Glutamatergic neuron (in vitro differentiated cells): ENCODE results near the gene SPTLC2. TPM values are rescaled to one million over a fixed set of nuclear protein-coding genes. Genes with fewer than 3 reads are reported as not detected.

Source experiments
- DNase-seq: peaks from one replicate; pipeline ENCODE4 v3.0.0; 2022
- H3K27ac Mint-ChIP-seq: one replicate; pipeline ENCODE4 v1.8.0; 2020; ENCODE audit warnings: mild to moderate bottlenecking, mixed read lengths, inconsistent platforms; ENCODE audit not compliant: unreplicated experiment
- H3K27me3 Mint-ChIP-seq: one replicate; pipeline ENCODE4 v1.8.0; 2020; ENCODE audit warnings: mild to moderate bottlenecking, moderate library complexity, mixed read lengths, inconsistent platforms; ENCODE audit not compliant: unreplicated experiment
- H3K36me3 Mint-ChIP-seq: one replicate; pipeline ENCODE4 v1.8.0; 2020; ENCODE audit warnings: mild to moderate bottlenecking, mixed read lengths, inconsistent platforms; ENCODE audit not compliant: unreplicated experiment
- H3K4me1 Mint-ChIP-seq: one replicate; pipeline ENCODE4 v1.8.0; 2020; ENCODE audit warnings: mild to moderate bottlenecking, low read depth, mixed read lengths, inconsistent platforms; ENCODE audit not compliant: unreplicated experiment
- H3K4me3 Mint-ChIP-seq: one replicate; pipeline ENCODE4 v1.8.0; 2020; ENCODE audit warnings: mild to moderate bottlenecking, mixed read lengths, inconsistent platforms; ENCODE audit not compliant: unreplicated experiment
- H3K9me3 Mint-ChIP-seq: one replicate; pipeline ENCODE4 v1.8.0; 2020; ENCODE audit warnings: mild to moderate bottlenecking, moderate library complexity, mixed read lengths, inconsistent platforms; ENCODE audit not compliant: unreplicated experiment
- CTCF ChIP-seq: fragments of 200-600 bp; sonication (generic); IDR thresholded peaks from one replicate; pipeline ENCODE4 v1.5.0; 2021; ENCODE audit not compliant: partially characterized antibody, unreplicated experiment
- total RNA-seq: library from RNA; stranded (reverse); fragmentation: NEBNext Ultra II Directional; extraction: Animal tissue kit (Norgen Biotek cat#: 25700); gene quantifications from one replicate; pipeline ENCODE4 v1.2.1, GENCODE V29; 2021; ENCODE audit not compliant: unreplicated experiment

SPTLC2 gene
- total RNA-seq, 1 donor from 2014 or later: 33.9 TPM

- Mint-ChIP-seq H3K27me3 (peaks cover 4% of the 10 kb centered on the region), H3K36me3 (no peaks in the 10 kb centered on the region), H3K27ac (no peak overlapping the region), H3K9me3 (peaks cover 1% of the 10 kb centered on the region), H3K4me3 (no peak overlapping the region), H3K4me1 (peaks cover 9% of the 10 kb centered on the region)
- DNase-seq: no peak
- TF ChIP-seq CTCF: no peak
These were observed 138.4 kb downstream of the SPTLC2 start for GRCh38 chr14:77478029-77478428.

GRCh38 chr14:77475432-77476115 lies 140.9 kb downstream of the SPTLC2 start:
- Mint-ChIP-seq H3K27ac (no peak overlapping the region), H3K27me3 (peaks cover 5% of the 10 kb centered on the region), H3K4me3 (no peak overlapping the region), H3K36me3 (no peaks in the 10 kb centered on the region), H3K4me1 (peaks cover 9% of the 10 kb centered on the region), H3K9me3 (peaks cover 1% of the 10 kb centered on the region)
- DNase-seq: no peak
- no peak for TF ChIP-seq CTCF

GRCh38 chr14:77474479-77475177 lies 141.8 kb downstream of the SPTLC2 start:
- no peak for TF ChIP-seq CTCF
- Mint-ChIP-seq H3K36me3 (no peaks in the 10 kb centered on the region), H3K4me3 (no peak overlapping the region), H3K4me1 (peaks cover 9% of the 10 kb centered on the region), H3K9me3 (peaks cover 1% of the 10 kb centered on the region), H3K27ac (no peak overlapping the region), H3K27me3 (peaks cover 5% of the 10 kb centered on the region)
- DNase-seq: no peak

- Mint-ChIP-seq H3K27ac (no peak overlapping the region), H3K36me3 (no peaks in the 10 kb centered on the region)
- TF ChIP-seq CTCF: no peak
These were observed 142.5 kb downstream of the SPTLC2 start for GRCh38 chr14:77473921-77474320.

More at GRCh38 chr14:77473921-77474320, 142.5 kb downstream of the SPTLC2 start:
- peaks cover 1% of the 10 kb centered on the region for H3K9me3 Mint-ChIP-seq
- H3K27me3 Mint-ChIP-seq: peaks cover 7% of the 10 kb centered on the region
- no peak overlapping the region for H3K4me3 Mint-ChIP-seq
- H3K4me1 Mint-ChIP-seq: peaks cover 9% of the 10 kb centered on the region
- DNase-seq: no peak
